Ovary (tissue), 9 donors: ENCODE data around the gene PUSL1. TPM values are rescaled to one million over a fixed set of nuclear protein-coding genes. Genes with fewer than 3 reads are reported as not detected.

Experiments
- DNase-seq, 5 donors: peaks; one replicate each; pipeline ENCODE4 v3.0.0-alpha.2; 2019 to 2020
- H3K27ac ChIP-seq, 2 donors: fragments of 200-600 bp; one replicate each; pipeline versions ENCODE4 v1.5.1 to v1.8.0; 2019 to 2022
- H3K27me3 ChIP-seq: fragments of 200-600 bp; one replicate; pipeline ENCODE4 v1.8.0; 2022
- H3K36me3 ChIP-seq: fragments of 200-600 bp; sonication (generic); one replicate; pipeline ENCODE4 v1.5.1; 2019
- H3K4me1 ChIP-seq: one replicate; pipeline ENCODE4 v1.8.1; 2013; ENCODE audit warnings: mild to moderate bottlenecking, moderate library complexity; ENCODE audit not compliant: insufficient read depth
- H3K4me3 ChIP-seq: fragments of 200-600 bp; sonication (generic); one replicate; pipeline ENCODE4 v1.5.1; 2017
- H3K9me3 ChIP-seq, 2 donors: fragments of 200-600 bp in 1 of 2; sonication (generic) in 1 of 2; one replicate each; pipeline versions ENCODE4 v1.5.1 to v1.8.1; 2013 to 2019; ENCODE audit warnings: mild to moderate bottlenecking in 1 of 2, moderate library complexity in 1 of 2
- CTCF ChIP-seq, 3 donors: fragments of 450-650 bp in 2 of 3; fragments of 200-600 bp in 1 of 3; IDR thresholded peaks; one replicate each; pipeline versions ENCODE4 v1.5.1 to v1.8.0; 2016 to 2022; ENCODE audit warnings: antibody characterized with exemption in 3 of 3, mild to moderate bottlenecking in 1 of 3
- EP300 ChIP-seq: sonication (generic); formaldehyde crosslinking; IDR thresholded peaks from one replicate; pipeline ENCODE4 v1.6.1; 2017; ENCODE audit warnings: antibody characterized with exemption
- POLR2A ChIP-seq: fragments of 450-650 bp; IDR thresholded peaks from one replicate; pipeline ENCODE4 v1.6.1; 2017; ENCODE audit warnings: antibody characterized with exemption, mild to moderate bottlenecking, moderate library complexity
- WGBS, 3 donors: extraction: QIAGEN DNeasy Blood & Tissue Kit in 1 of 3; methylation state at CpG; one replicate each; pipeline versions ENCODE4 v1.1.5 to v1.1.7; 2013 to 2017; 5-methylcytosine and 5-hydroxymethylcytosine counted together
- intact Hi-C, 4 donors: fragments of 100-400 bp; cut with DNase I; formaldehyde crosslinking; loops; one replicate each; pipeline versions ENCODE4 v1.11.0 to v1.15.1; 2022 to 2023
- polyA plus RNA-seq, 2 donors: library from polyadenylated mRNA; stranded (reverse); fragments of 200-250 nt in 1 of 2; fragments of 350-450 nt in 1 of 2; fragmentation: Illumina TruSeq in 1 of 2; extraction: RNeasy Lipid Tissue Mini Kit (QIAGEN cat#74804) in 1 of 2; gene quantifications; one replicate each; pipeline ENCODE4 v1.2.3, GENCODE V29; 2013 to 2014
- total RNA-seq, 7 donors: library from RNA; depleted of rRNA in 2 of 7; stranded (reverse); fragments of >200 nt in 2 of 7; fragmentation: NEBNext Ultra II Directional in 3 of 7; extraction: Animal tissue kit (Norgen Biotek cat#: 25700) in 3 of 7; gene quantifications; one replicate each; pipeline versions ENCODE4 v1.1.0 to v1.2.4, GENCODE V29; 2016 to 2023
- donor health status: DM: no; HTN: no; CAD: no; lungs with moderate emphysema.
- donor health status: DM: no; HTN: no; CAD: no.
- donor health status: Bipolar disorder and iron deficiency.
- donor health status: DM: yes; HTN: yes; CAD: no.
- donor health status: DM: no; HTN: no; CAD: no.
- donor health status: DM: yes; HTN: yes; CAD: no.

PUSL1 gene
- total and polyA plus RNA-seq, 9 donors, result 0.18 to 27.6 (median 20.8) TPM

DNA sequence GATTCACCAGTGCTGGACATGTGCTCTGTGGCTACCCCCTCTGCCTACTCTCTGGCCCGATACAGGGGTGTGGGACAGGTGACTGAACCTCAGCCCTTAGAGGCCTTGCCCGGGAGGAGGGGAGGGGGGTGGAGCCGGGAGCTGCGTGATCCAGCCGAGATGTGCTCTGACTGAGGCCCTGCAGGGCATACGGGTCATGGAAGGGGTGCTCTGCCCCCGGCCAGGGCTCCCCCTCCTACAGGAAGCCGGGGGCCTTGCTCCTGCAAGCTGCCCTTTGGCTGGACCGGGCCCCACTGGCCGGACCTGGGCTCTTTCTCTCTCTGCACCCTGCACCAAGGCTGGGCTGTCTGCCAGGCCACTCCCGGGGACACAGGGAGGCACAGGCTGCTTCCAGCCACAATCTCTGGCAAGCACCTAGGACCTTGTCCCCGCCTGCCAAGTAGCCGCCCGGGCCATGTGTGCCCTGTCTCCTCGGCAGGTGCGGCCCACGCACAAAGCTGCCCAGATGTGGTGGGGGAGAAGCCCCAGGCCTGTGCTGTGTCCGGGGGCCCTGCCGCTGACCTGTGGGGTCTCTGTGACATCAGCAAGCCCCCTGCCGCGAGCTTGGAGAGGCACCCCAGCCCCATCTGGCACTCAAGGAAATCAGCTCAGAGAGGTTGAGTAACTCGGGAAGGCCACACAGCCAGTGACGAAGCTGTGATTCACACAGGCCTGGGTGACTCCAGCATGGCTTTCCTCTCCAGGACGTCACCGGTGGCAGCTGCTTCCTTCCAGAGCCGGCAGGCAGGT, 26.7 kb upstream of the PUSL1 start:
- Histone ChIP-seq H3K4me1 (no peaks in the 10 kb centered on the region), H3K36me3 (no peaks in the 10 kb centered on the region), H3K4me3 (no peak overlapping the region), H3K27me3 (no peaks in the 10 kb centered on the region), H3K27ac (no peak overlapping the region), H3K9me3 (no peaks in the 10 kb centered on the region)
- DNase-seq, result peak in 2 of 5 donors; percentile 35 to 57
- 20 to 38% (median 23%) methylated on average over 22 to 26 of the region's 26 CpGs for WGBS, 3 donors
- TF ChIP-seq EP300 (no peak), POLR2A (no peak), CTCF (IDR thresholded peaks at IDR 0.05) (no peak)
- intact Hi-C loops, result no loop called here

DNA sequence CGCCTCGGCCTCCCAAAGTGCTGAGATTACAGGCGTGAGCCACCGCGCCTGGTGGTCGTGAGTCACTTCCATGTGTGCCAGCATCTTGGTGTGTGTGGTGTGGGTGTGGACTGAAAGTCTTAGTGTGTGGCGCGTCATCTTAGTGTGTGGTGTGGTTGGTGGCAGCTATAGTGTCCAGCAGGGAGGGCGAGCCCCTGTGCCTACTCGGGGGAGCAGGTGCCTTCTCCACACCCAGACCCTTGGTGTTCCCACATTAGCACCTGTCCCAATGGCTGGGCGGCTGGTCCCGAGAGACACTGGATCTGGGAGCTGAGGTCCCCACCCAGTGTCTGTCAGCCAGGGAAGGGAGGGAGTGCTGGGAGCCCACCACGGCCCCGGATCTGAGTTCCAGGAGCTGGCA, 25.4 kb upstream of the PUSL1 start:
- no peak for TF ChIP-seq CTCF (IDR thresholded peaks at IDR 0.05)
- no peak for TF ChIP-seq EP300
- TF ChIP-seq POLR2A, result no peak
- Histone ChIP-seq H3K9me3 (no peaks in the 10 kb centered on the region), H3K27me3 (no peaks in the 10 kb centered on the region), H3K4me3 (no peak overlapping the region), H3K36me3 (no peaks in the 10 kb centered on the region), H3K27ac (no peak overlapping the region), H3K4me1 (no peaks in the 10 kb centered on the region)
- no peak for DNase-seq
- intact Hi-C loops, result no loop called here
- WGBS, 3 donors, result 74 to 86% (median 80%) methylated on average over 12 to 14 of the region's 14 CpGs

DNA sequence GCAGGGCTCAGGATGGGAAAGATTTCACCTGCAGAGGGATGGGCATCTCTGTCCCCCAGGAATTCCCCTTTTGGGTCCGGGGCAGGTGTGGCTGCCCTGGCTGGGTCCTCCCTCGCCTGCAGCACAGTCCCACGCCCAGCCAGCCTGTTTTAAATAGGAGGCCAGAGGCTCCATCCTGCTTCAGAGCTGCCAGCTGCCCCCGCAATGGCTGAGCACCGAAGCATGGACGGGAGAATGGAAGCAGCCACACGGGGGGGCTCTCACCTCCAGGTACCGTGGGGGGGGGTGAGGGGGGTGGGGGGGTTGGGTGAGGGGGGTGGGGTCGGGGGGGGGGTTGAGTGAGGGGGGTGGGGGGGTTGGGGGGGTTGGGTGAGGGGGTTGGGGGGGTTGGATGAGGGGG, 24.6 kb upstream of the PUSL1 start:
- H3K4me3 ChIP-seq, result no peak overlapping the region
- no peak for TF ChIP-seq CTCF (IDR thresholded peaks at IDR 0.05)
- TF ChIP-seq EP300, result no peak
- TF ChIP-seq POLR2A, result no peak
- no peaks in the 10 kb centered on the region for H3K9me3 ChIP-seq
- H3K27ac ChIP-seq, result no peak overlapping the region
- no peaks in the 10 kb centered on the region for H3K36me3 ChIP-seq
- no peak for DNase-seq
- H3K4me1 ChIP-seq, result no peaks in the 10 kb centered on the region
- H3K27me3 ChIP-seq, result no peaks in the 10 kb centered on the region
- intact Hi-C loops, result no loop called here
- WGBS, 3 donors, result 3 to 11% (median 3%) methylated on average over 3 to 8 of the region's 9 CpGs

DNA sequence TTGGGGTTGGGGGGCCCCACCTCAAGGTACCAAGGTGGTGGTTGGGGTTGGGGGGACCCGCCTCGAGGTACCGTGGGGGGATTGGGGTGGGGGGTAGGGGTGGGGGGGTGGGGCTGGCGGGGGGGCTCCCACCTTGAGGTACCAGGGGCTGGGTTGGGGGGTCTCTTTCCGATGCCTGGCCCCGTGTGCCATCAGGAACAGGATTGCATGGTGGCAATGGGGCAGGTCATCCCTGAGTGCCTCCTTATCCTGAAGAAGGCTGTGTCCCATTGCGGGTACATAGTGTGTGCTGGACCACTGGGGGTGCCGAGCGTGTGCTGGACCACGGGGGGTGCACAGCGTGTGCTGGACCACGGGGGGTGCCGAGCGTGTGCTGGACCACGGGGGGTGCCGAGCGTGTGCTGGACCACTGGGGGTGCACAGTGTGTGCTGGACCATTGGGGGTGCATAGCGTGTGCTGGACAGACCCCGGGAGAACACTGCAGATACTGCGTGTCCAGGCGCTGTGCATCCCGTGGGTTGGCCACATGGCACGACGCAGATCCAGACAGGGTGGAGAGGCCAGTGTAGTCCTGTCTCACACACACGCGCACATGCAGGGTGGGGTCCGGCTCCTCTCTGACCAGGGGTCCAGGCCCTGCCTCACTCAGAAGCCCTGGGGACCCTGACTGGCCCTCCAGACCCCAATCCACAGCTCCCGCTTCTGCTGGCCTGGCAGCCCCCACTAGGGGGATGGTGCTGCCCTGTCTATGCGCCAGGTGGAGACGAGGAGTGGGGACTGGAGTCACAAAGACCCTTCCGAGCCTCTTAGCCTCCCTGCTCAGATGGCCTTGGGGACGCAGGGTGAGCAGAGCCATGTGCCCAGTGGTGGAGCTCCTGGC, 23.9 kb upstream of the PUSL1 start:
- 64 to 83% (median 74%) methylated on average over 27 to 32 of the region's 32 CpGs for WGBS, 3 donors
- Histone ChIP-seq H3K4me3 (no peak overlapping the region), H3K4me1 (no peaks in the 10 kb centered on the region), H3K36me3 (no peaks in the 10 kb centered on the region), H3K9me3 (no peaks in the 10 kb centered on the region), H3K27me3 (no peaks in the 10 kb centered on the region), H3K27ac (no peak overlapping the region)
- intact Hi-C loops, result no loop called here
- DNase-seq, result no peak
- TF ChIP-seq POLR2A (no peak), CTCF (IDR thresholded peaks at IDR 0.05) (no peak), EP300 (no peak)
